Liver (tissue), 9 donors: ENCODE results near the gene SC5D. TPM values are rescaled to one million over a fixed set of nuclear protein-coding genes. Genes with fewer than 3 reads are reported as not detected.
A peak's percentile ranks its signal among the peaks of the same experiment; 100 is the strongest.

Experiments used
- DNase-seq: peaks from one replicate; pipeline ENCODE4 v3.0.0-alpha.2; 2017; ENCODE audit warnings: low spot score
- H3K27ac ChIP-seq, 2 donors: one replicate each; pipeline ENCODE4 v1.7.0; 2013; ENCODE audit warnings: inconsistent platforms in 2 of 2, low read length in 2 of 2, control low read depth in 1 of 2, low read depth in 1 of 2, mild to moderate bottlenecking in 1 of 2
- H3K27me3 ChIP-seq, 4 donors: one replicate each; pipeline versions ENCODE4 v1.6.1 to v1.7.0; 2013; ENCODE audit warnings: low read length in 3 of 4, inconsistent platforms in 1 of 4, mild to moderate bottlenecking in 1 of 4, moderate library complexity in 1 of 4; ENCODE audit not compliant: control insufficient read depth in 4 of 4, insufficient read depth in 4 of 4
- H3K36me3 ChIP-seq, 4 donors: one replicate each; pipeline versions ENCODE4 v1.6.1 to v1.7.0; 2013; ENCODE audit warnings: low read length in 3 of 4, mild to moderate bottlenecking in 3 of 4, low read depth in 1 of 4, moderate library complexity in 1 of 4; ENCODE audit not compliant: control insufficient read depth in 4 of 4, insufficient read depth in 3 of 4
- H3K4me1 ChIP-seq, 4 donors: one replicate each; pipeline versions ENCODE4 v1.6.1 to v1.7.0; 2013; ENCODE audit warnings: low read length in 3 of 4, mild to moderate bottlenecking in 3 of 4, moderate library complexity in 1 of 4; ENCODE audit not compliant: control insufficient read depth in 4 of 4, insufficient read depth in 4 of 4
- H3K4me3 ChIP-seq, 3 donors: one replicate each; pipeline versions ENCODE4 v1.6.1 to v1.7.0; 2013; ENCODE audit warnings: low read length in 3 of 3, control low read depth in 1 of 3, low read depth in 1 of 3, mild to moderate bottlenecking in 1 of 3
- H3K9ac ChIP-seq, 2 donors: one replicate each; pipeline ENCODE4 v1.7.0; 2013; ENCODE audit warnings: low read length in 2 of 2, mild to moderate bottlenecking in 2 of 2, moderate library complexity in 2 of 2, control low read depth in 1 of 2, low read depth in 1 of 2
- H3K9me3 ChIP-seq, 4 donors: one replicate each; pipeline versions ENCODE4 v1.6.1 to v1.7.0; 2013; ENCODE audit warnings: low read length in 3 of 4; ENCODE audit not compliant: control insufficient read depth in 4 of 4
- EGR1 ChIP-seq, 2 donors: IDR thresholded peaks; 2 replicates each; pipeline ENCODE4 v1.6.1; 2016 to 2018; ENCODE audit warnings: antibody characterized with exemption in 2 of 2, low read depth in 2 of 2
- FOXA1 ChIP-seq: IDR thresholded peaks from 2 replicates; pipeline ENCODE4 v1.6.1; 2016; ENCODE audit warnings: antibody characterized with exemption
- GABPA ChIP-seq, 2 donors: IDR thresholded peaks in 1 of 2; conservative IDR thresholded peaks in 1 of 2; 2 replicates each; pipeline ENCODE4 v1.6.1; 2016; ENCODE audit warnings: antibody characterized with exemption in 2 of 2, mild to moderate bottlenecking in 1 of 2, moderate library complexity in 1 of 2
- HNF4A ChIP-seq, 2 donors: conservative IDR thresholded peaks; 2 replicates each; pipeline ENCODE4 v1.6.1; 2016; ENCODE audit warnings: antibody characterized with exemption in 2 of 2, mild to moderate bottlenecking in 2 of 2
- HNF4G ChIP-seq: IDR thresholded peaks from 2 replicates; pipeline ENCODE4 v1.6.1; 2016; ENCODE audit warnings: antibody characterized with exemption
- JUND ChIP-seq, 2 donors: IDR thresholded peaks; 2 replicates each; pipeline ENCODE4 v1.6.1; 2016; ENCODE audit warnings: antibody characterized with exemption in 2 of 2
- NR2F2 ChIP-seq: IDR thresholded peaks from 2 replicates; pipeline ENCODE4 v1.6.1; 2016; ENCODE audit warnings: antibody characterized with exemption
- RAD21 ChIP-seq, 2 donors: IDR thresholded peaks; 2 replicates each; pipeline ENCODE4 v1.6.1; 2016; ENCODE audit warnings: antibody characterized with exemption in 2 of 2, mild to moderate bottlenecking in 2 of 2
- RXRA ChIP-seq, 2 donors: IDR thresholded peaks; 2 replicates each; pipeline ENCODE4 v1.6.1; 2017 to 2018; ENCODE audit warnings: antibody characterized with exemption in 2 of 2, mild to moderate bottlenecking in 1 of 2
- SP1 ChIP-seq: IDR thresholded peaks from 2 replicates; pipeline ENCODE4 v1.6.1; 2018; ENCODE audit warnings: antibody characterized with exemption, mild to moderate bottlenecking
- TAF1 ChIP-seq: conservative IDR thresholded peaks from 2 replicates; pipeline ENCODE4 v1.6.1; 2016; ENCODE audit warnings: antibody characterized with exemption, mild to moderate bottlenecking
- WGBS: extraction: QIAGEN DNeasy Blood & Tissue Kit; methylation state at CpG from one replicate; pipeline ENCODE4 v1.1.7; 2013; 5-methylcytosine and 5-hydroxymethylcytosine counted together
- polyA plus RNA-seq, 2 donors: library from polyadenylated mRNA; stranded (reverse) in 1 of 2; unstranded in 1 of 2; fragments of 200-250 nt in 1 of 2; fragments of >200 nt in 1 of 2; fragmentation: Nextera tagmentation in 1 of 2; extraction: Ambion mirVana in 1 of 2; gene quantifications; one replicate each; pipeline versions ENCODE4 v1.2.1 to v1.2.3, GENCODE V29; 2013 to 2015
- total RNA-seq, 2 donors: library from RNA; depleted of rRNA; stranded (reverse); fragments of >200 nt; gene quantifications; one replicate each; pipeline ENCODE4 v1.2.3, GENCODE V29; 2014
- TF ChIP-seq, protein P1 (sequence below): fragments of 150-350 bp; IDR thresholded peaks from 2 replicates; pipeline ENCODE4 v1.5.1; 2017; ENCODE audit warnings: improper control_type of control experiment, low read depth, low read length; ENCODE audit not compliant: missing input control
- TF ChIP-seq, protein P2 (sequence below): IDR thresholded peaks from 2 replicates; pipeline ENCODE4 v1.6.1; 2016; ENCODE audit warnings: antibody characterized with exemption
- TF ChIP-seq, protein P3 (sequence below): IDR thresholded peaks from 2 replicates; pipeline ENCODE4 v1.6.1; 2016; ENCODE audit warnings: antibody characterized with exemption
- TF ChIP-seq, protein P4 (sequence below): IDR thresholded peaks from 2 replicates; pipeline ENCODE4 v1.6.1; 2016; ENCODE audit warnings: antibody characterized with exemption
- donor health status: healthy.
- donor health status: healthy.
- donor health status: healthy.
- donor health status: healthy.
- donor health status: healthy.

The SC5D gene
- total and polyA plus RNA-seq, 4 donors = 80.1 to 282 (median 153) TPM

DNA sequence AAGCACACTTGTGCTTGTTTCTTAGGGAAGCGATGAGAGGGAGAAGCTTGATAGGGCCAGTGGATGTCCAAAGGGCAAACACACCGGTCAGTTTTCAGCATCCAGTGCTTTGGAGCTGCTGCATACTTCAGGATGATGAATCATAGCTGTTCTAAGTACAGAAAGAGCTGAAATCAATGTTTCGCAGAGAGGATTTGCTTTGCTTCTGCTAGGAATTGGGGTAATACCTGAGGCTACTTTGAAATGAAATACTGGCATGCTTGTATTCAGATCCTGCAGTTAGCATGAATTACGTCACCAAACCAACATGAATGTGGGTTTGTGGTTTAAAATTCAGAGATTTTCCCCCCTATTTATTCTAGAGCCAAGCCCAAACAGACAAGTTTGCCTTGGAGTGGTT is 41.7 kb upstream of the SC5D start:
- no peaks in the 10 kb centered on the region for H3K36me3 ChIP-seq
- no peak overlapping the region for H3K4me3 ChIP-seq
- H3K4me1 ChIP-seq = no peaks in the 10 kb centered on the region
- DNase-seq = no peak
- no peaks in the 10 kb centered on the region for H3K27me3 ChIP-seq
- TF ChIP-seq, protein P1, sequence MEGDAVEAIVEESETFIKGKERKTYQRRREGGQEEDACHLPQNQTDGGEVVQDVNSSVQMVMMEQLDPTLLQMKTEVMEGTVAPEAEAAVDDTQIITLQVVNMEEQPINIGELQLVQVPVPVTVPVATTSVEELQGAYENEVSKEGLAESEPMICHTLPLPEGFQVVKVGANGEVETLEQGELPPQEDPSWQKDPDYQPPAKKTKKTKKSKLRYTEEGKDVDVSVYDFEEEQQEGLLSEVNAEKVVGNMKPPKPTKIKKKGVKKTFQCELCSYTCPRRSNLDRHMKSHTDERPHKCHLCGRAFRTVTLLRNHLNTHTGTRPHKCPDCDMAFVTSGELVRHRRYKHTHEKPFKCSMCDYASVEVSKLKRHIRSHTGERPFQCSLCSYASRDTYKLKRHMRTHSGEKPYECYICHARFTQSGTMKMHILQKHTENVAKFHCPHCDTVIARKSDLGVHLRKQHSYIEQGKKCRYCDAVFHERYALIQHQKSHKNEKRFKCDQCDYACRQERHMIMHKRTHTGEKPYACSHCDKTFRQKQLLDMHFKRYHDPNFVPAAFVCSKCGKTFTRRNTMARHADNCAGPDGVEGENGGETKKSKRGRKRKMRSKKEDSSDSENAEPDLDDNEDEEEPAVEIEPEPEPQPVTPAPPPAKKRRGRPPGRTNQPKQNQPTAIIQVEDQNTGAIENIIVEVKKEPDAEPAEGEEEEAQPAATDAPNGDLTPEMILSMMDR = peak; percentile 0
- TF ChIP-seq HNF4A (conservative IDR thresholded peaks at IDR 0.05) (no peak), EGR1 (IDR thresholded peaks at IDR 0.05; ENCODE audit: low read depth in 2 of 2) (no peak)
- 87% methylated on average over 4 of the region's 4 CpGs for WGBS
- no peaks in the 10 kb centered on the region for H3K9me3 ChIP-seq
- H3K9ac ChIP-seq = peak overlapping the region in 1 of 2 donors; percentile 13
- no peak overlapping the region for H3K27ac ChIP-seq

DNA sequence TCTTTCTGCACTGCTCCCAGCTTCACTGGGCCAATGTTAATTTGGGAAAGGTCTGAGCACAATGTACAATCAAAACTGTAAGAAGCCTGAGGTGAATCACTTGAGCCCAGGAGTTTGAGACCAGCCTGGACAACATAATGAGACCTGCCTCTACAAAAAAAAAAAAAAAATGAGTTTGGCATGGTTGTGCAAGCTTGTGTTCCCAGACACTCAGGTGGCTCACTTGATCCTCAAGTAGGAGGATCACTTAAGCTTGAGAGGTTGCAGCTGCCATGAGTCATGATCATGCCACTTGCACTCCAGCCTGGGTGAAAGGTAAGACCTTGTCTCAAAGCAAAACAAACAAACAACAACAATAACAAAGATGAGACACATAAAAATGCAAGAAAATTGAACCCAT is 38.6 kb upstream of the SC5D start:
- no peak overlapping the region for H3K9ac ChIP-seq
- H3K4me3 ChIP-seq = no peak overlapping the region
- no peaks in the 10 kb centered on the region for H3K9me3 ChIP-seq
- H3K36me3 ChIP-seq = no peaks in the 10 kb centered on the region
- no peaks in the 10 kb centered on the region for H3K4me1 ChIP-seq
- no peak overlapping the region for H3K27ac ChIP-seq
- TF ChIP-seq FOXA1 (no peak), HNF4A (conservative IDR thresholded peaks at IDR 0.05) (no peak), JUND (IDR thresholded peaks at IDR 0.05) (no peak), RAD21 (IDR thresholded peaks at IDR 0.05) (no peak)
- TF ChIP-seq, protein P2, sequence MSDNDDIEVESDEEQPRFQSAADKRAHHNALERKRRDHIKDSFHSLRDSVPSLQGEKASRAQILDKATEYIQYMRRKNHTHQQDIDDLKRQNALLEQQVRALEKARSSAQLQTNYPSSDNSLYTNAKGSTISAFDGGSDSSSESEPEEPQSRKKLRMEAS = no peak
- no peaks in the 10 kb centered on the region for H3K27me3 ChIP-seq
- no peak for DNase-seq

DNA sequence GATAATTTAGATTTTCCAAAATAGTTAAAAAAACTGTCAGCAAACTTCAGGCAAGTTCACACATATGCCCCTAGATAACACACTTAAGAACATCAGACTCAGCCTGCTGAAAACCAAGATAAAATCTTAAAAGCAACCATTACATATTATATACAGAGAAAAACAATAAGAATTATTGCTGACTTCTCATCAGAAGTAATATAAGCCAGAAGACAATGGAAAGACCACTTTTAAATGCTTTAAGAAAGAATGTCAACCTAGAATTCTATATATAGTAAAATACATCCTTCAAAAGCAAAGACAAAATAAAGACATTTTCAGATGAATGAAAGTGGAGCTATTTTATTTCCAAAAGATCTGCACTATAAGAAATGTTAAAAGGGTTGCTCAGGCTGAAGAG is 37.8 kb upstream of the SC5D start:
- TF ChIP-seq RXRA (IDR thresholded peaks at IDR 0.05) = no peak
- TF ChIP-seq, protein P3, sequence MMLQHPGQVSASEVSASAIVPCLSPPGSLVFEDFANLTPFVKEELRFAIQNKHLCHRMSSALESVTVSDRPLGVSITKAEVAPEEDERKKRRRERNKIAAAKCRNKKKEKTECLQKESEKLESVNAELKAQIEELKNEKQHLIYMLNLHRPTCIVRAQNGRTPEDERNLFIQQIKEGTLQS = no peak
- H3K9ac ChIP-seq = no peak overlapping the region
- no peak overlapping the region for H3K27ac ChIP-seq
- H3K9me3 ChIP-seq = no peaks in the 10 kb centered on the region
- no peaks in the 10 kb centered on the region for H3K4me1 ChIP-seq
- no peak for DNase-seq
- H3K4me3 ChIP-seq = no peak overlapping the region
- no peaks in the 10 kb centered on the region for H3K27me3 ChIP-seq
- H3K36me3 ChIP-seq = no peaks in the 10 kb centered on the region

DNA sequence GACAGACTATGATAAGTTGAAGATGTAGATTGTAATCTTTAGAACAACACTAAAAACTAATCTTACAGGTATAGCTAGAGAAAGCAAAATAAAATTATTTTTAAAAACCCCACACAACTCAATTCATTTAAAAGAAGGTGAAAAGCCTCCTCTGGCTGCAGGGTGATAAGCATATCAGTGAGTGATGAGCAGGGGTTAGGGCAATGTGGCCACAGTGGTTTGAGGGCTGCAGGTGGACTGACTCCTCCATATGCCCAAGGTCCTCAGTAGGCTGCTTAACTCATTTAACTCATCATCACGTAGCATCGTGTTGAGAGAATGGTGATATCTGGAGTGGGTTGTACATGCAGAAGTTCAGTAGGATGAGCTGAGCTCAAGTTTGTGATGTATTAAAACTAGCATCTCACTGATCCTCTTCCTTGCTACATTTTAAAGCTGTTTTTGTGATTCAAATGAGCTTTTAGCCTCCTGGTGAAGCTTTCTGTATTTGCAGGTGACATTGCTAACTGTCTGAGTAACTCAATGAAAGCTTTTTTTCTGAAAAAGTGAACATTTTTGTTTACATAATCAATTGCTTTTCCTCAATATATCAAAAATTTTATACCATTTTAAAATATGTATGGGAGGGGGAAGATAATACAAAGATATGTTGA is 37.0 kb upstream of the SC5D start:
- TF ChIP-seq RAD21 (IDR thresholded peaks at IDR 0.05) (no peak), SP1 (no peak), NR2F2 (no peak), HNF4A (conservative IDR thresholded peaks at IDR 0.05) (no peak), TAF1 (no peak), JUND (IDR thresholded peaks at IDR 0.05) (no peak), HNF4G (no peak), RXRA (IDR thresholded peaks at IDR 0.05) (no peak), FOXA1 (no peak), GABPA (IDR thresholded peaks at IDR 0.05 in 1 of 2, conservative IDR thresholded peaks at IDR 0.05 in 1 of 2) (no peak)
- TF ChIP-seq, protein P1 = no peak
- TF ChIP-seq, protein P3 = no peak
- TF ChIP-seq, protein P4, sequence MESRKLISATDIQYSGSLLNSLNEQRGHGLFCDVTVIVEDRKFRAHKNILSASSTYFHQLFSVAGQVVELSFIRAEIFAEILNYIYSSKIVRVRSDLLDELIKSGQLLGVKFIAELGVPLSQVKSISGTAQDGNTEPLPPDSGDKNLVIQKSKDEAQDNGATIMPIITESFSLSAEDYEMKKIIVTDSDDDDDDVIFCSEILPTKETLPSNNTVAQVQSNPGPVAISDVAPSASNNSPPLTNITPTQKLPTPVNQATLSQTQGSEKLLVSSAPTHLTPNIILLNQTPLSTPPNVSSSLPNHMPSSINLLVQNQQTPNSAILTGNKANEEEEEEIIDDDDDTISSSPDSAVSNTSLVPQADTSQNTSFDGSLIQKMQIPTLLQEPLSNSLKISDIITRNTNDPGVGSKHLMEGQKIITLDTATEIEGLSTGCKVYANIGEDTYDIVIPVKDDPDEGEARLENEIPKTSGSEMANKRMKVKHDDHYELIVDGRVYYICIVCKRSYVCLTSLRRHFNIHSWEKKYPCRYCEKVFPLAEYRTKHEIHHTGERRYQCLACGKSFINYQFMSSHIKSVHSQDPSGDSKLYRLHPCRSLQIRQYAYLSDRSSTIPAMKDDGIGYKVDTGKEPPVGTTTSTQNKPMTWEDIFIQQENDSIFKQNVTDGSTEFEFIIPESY = no peak
- DNase-seq = no peak
- Histone ChIP-seq H3K27me3 (no peaks in the 10 kb centered on the region), H3K9ac (no peak overlapping the region), H3K27ac (no peak overlapping the region), H3K4me1 (no peaks in the 10 kb centered on the region), H3K9me3 (no peaks in the 10 kb centered on the region), H3K4me3 (no peak overlapping the region), H3K36me3 (no peaks in the 10 kb centered on the region)
- WGBS = 90% methylated on average over 2 of the region's 2 CpGs
